HG02885 (cell line): ENCODE data around the gene ECI2.

Experiments used
- ATAC-seq: cut with Tn5 transposase; IDR thresholded peaks from one replicate; pipeline ENCODE4 v1.9.1; 2021; ENCODE audit warnings: mild to moderate bottlenecking; ENCODE audit not compliant: unreplicated experiment, poor library complexity

The ECI2 gene

GRCh38 chr6:4134841-4135664 is at the start of gene ECI2:
Gene ECI2 (minus strand): TSS chr6:4135575. CDS start chr6:4135560, 15 bp downstream.
- peak; percentile 59 for ATAC-seq

GRCh38 chr6:4180652-4181255 is 45.4 kb upstream of the ECI2 start:
- no peak for ATAC-seq

GRCh38 chr6:4179960-4180651 is 44.7 kb upstream of the ECI2 start:
- no peak for ATAC-seq

GRCh38 chr6:4178737-4179333 is 43.5 kb upstream of the ECI2 start:
- ATAC-seq, result no peak

GRCh38 chr6:4176907-4177306 is 41.5 kb upstream of the ECI2 start:
- ATAC-seq, result no peak

- ATAC-seq, result no peak
Measured at GRCh38 chr6:4174042-4174441, 38.7 kb upstream of the ECI2 start.

GRCh38 chr6:4172368-4172767 is 37.0 kb upstream of the ECI2 start:
- ATAC-seq, result no peak

- ATAC-seq, result no peak
Measured at GRCh38 chr6:4170297-4170696, 34.9 kb upstream of the ECI2 start.

- ATAC-seq, result no peak
Measured at GRCh38 chr6:4169028-4169789, 33.8 kb upstream of the ECI2 start.

- no peak for ATAC-seq
Measured at GRCh38 chr6:4167833-4168232, 32.5 kb upstream of the ECI2 start.

GRCh38 chr6:4167123-4167522 is 31.7 kb upstream of the ECI2 start:
- no peak for ATAC-seq

- no peak for ATAC-seq
Measured at GRCh38 chr6:4164456-4164855, 29.1 kb upstream of the ECI2 start.

GRCh38 chr6:4164117-4164442 is 28.7 kb upstream of the ECI2 start:
- ATAC-seq, result no peak

- ATAC-seq, result no peak
Measured at GRCh38 chr6:4163408-4164116, 28.2 kb upstream of the ECI2 start.

GRCh38 chr6:4162370-4162769 is 27.0 kb upstream of the ECI2 start:
- ATAC-seq, result no peak

GRCh38 chr6:4159491-4159890 is 24.1 kb upstream of the ECI2 start:
- no peak for ATAC-seq

- no peak for ATAC-seq
Measured at GRCh38 chr6:4157506-4157905, 22.1 kb upstream of the ECI2 start.

GRCh38 chr6:4155848-4156466 is 20.6 kb upstream of the ECI2 start:
- peak; percentile 79 for ATAC-seq

- ATAC-seq, result peak; percentile 71
Measured at GRCh38 chr6:4153514-4153985, 18.2 kb upstream of the ECI2 start.
